ENCODE data around the gene SP110.
"Not testable (repeated sequence)": the region's sequence is repeated elsewhere in the genome, so short reads cannot be mapped to it uniquely, and the experiment has no call there.

Gene SP110

DNA sequence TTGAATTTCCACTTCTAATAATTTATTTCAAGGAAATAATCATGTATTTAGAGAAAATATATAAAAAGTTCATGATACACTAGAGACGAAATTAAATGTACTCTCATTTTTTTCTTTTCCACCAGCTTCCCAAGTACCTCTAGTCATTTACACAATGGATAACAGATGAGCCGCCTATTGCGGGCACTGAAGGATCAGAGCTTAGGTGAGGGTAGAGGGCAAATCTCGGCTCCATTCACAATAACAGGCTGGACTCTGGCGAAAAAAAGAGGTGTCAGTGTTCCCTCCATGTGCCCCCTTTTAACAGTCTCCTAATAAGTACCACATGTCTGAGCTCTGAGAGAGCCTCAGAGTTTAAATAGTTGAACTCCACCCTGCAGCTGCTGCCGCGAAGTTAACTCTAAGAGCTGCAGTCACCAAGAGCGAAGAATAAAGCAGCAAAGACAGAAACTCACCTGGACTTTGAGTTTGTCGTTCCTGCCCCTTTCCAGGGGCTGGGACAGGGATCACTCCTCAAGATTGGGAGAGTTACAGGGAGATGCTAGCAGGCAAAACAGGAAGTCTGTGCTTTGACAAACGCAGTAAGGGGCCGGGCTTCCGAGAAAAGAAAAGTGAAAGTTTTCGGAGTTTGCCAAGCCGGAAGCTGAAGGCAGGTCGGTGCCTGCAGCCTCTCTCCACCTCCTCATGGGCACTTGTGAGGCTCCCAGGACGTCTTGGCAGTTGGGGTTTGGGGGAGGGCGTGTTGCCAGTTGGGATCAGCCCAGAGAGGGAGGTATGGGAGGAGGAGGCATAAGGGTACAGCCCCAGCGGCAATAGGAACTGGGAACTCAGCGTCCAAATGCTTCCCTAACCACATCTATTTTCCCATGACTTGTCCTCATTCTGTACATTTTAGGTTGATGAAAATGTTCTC lies at the start of gene SP110:
SP110 (minus strand) TSS at position 566 of the 913 bp plus-strand sequence. CDS start 3,057 bp downstream, outside the sequence.
- DNase-seq (ENCODE audit: extremely low read depth, insufficient read length) = peak; percentile 73
- Histone ChIP-seq H3K27me3 (replicated peaks; ENCODE audit: control insufficient read depth, insufficient read depth, low read length) (no peaks in the 10 kb centered on the region), H3K4me3 (replicated peaks; ENCODE audit: low read depth, low read length) (peak within 1 kb of the TSS; percentile 78), H3K36me3 (ENCODE audit: control insufficient read depth, insufficient read depth, low read length) (peaks cover 6% of the 10 kb centered on the region)
- TF ChIP-seq, protein P1, sequence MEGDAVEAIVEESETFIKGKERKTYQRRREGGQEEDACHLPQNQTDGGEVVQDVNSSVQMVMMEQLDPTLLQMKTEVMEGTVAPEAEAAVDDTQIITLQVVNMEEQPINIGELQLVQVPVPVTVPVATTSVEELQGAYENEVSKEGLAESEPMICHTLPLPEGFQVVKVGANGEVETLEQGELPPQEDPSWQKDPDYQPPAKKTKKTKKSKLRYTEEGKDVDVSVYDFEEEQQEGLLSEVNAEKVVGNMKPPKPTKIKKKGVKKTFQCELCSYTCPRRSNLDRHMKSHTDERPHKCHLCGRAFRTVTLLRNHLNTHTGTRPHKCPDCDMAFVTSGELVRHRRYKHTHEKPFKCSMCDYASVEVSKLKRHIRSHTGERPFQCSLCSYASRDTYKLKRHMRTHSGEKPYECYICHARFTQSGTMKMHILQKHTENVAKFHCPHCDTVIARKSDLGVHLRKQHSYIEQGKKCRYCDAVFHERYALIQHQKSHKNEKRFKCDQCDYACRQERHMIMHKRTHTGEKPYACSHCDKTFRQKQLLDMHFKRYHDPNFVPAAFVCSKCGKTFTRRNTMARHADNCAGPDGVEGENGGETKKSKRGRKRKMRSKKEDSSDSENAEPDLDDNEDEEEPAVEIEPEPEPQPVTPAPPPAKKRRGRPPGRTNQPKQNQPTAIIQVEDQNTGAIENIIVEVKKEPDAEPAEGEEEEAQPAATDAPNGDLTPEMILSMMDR (IDR thresholded peaks at IDR 0.05; ENCODE audit: insufficient read depth, low read length, poor library complexity, severe bottlenecking) = no peak

DNA sequence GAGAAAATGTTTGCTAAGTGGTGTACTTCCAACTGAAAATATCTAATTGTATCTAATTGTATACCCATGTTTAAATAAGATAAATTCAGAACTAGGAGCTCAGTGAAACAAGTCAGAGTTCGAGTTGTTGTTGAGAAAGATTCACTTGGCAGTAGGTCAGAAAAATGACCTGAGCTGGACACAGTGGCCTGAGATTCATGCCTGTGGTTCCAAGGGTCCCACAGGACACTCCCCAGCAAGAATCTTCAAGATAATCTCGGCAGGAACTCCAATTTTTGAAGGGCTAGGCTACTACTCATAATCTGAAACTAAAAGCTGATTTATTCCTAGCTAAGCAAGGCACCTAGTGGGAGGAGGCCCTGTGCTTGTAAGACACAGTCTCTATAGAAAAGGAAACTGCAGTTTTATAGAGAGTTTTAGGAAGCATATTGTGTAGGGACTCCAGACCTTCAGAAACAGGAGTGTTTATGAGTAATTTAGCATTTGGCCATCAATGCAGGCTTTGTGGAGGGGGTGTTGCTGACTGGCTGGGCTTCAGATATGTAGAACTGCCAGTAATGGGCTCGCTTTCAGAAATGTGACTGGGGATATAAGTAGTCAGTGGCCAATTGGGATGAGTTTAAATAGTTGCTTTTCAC lies 48.9 kb upstream of the SP110 start:
- Histone ChIP-seq H3K36me3 (ENCODE audit: control insufficient read depth, insufficient read depth, low read length) (peaks cover 3% of the 10 kb centered on the region), H3K27me3 (replicated peaks; ENCODE audit: control insufficient read depth, insufficient read depth, low read length) (no peaks in the 10 kb centered on the region), H3K4me3 (replicated peaks; ENCODE audit: low read depth, low read length) (no peak overlapping the region)
- DNase-seq (ENCODE audit: extremely low read depth, insufficient read length) = peak; percentile 34
- TF ChIP-seq, protein P1 (IDR thresholded peaks at IDR 0.05; ENCODE audit: insufficient read depth, low read length, poor library complexity, severe bottlenecking) = no peak

DNA sequence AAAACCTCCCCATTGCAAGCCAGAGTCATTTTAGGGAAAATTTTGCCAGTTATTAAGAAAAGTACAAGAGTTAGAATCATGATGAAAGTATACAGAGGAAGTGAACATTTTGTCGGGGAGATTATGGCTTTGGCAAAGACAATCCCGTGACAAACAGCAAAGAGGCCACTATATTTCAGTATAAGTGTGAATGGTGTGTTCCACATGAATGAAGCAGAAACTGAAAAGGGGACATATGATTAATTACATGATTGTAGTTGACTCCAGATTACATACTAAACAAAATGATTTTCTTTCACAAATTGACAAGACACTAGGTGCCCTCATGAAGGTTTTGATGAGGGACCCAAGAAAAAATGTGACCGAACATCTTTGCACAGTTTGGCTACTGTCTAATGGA lies 47.8 kb upstream of the SP110 start:
- peaks cover 3% of the 10 kb centered on the region for H3K36me3 ChIP-seq (ENCODE audit: control insufficient read depth, insufficient read depth, low read length)
- peak; percentile 80 for DNase-seq (ENCODE audit: extremely low read depth, insufficient read length)
- TF ChIP-seq, protein P1 (IDR thresholded peaks at IDR 0.05; ENCODE audit: insufficient read depth, low read length, poor library complexity, severe bottlenecking) = no peak
- no peaks in the 10 kb centered on the region for H3K27me3 ChIP-seq (replicated peaks; ENCODE audit: control insufficient read depth, insufficient read depth, low read length)
- H3K4me3 ChIP-seq (replicated peaks; ENCODE audit: low read depth, low read length) = no peak overlapping the region

DNA sequence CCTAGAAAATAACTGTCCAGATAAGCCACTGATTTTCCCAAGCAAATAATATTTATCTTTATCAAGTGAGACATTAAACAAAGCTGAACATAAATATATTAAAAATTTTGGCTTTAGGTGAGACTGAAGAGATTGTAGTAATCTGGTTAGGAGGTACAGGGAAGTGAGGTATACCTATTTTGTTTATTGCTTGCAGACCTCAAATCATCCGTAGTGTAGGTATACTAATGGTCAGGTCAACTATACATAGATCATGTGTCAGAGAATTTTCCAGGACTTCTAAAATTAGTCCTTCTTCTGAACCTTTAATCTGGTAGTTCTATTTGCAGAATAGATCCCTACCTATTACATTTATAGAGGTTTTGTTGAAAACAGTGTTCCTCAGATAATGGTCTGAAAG lies 47.3 kb upstream of the SP110 start:
- Histone ChIP-seq H3K4me3 (replicated peaks; ENCODE audit: low read depth, low read length) (no peak overlapping the region), H3K27me3 (replicated peaks; ENCODE audit: control insufficient read depth, insufficient read depth, low read length) (no peaks in the 10 kb centered on the region), H3K36me3 (ENCODE audit: control insufficient read depth, insufficient read depth, low read length) (peaks cover 3% of the 10 kb centered on the region)
- no peak for DNase-seq (ENCODE audit: extremely low read depth, insufficient read length)
- TF ChIP-seq, protein P1 (IDR thresholded peaks at IDR 0.05; ENCODE audit: insufficient read depth, low read length, poor library complexity, severe bottlenecking) = no peak

DNA sequence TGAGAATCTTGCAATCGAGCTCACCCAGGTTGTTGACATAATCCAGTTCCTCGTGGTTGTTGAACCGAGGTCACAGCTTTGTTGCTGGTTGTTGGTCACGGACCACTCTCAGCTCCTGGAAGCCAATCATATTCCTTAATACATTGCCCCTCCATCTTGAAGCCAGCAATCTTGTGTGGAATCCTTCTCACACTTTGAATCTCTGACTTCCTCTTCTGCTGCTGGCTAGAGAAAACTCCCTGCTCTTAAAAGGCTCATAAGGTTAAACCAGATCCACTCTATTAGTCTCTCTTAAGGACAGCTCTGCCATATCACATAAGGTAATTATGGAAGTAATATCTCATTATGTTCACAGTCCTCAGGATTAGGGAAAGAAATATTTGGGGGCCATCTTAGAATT lies 46.9 kb upstream of the SP110 start:
- H3K4me3 ChIP-seq (replicated peaks; ENCODE audit: low read depth, low read length) = no peak overlapping the region
- DNase-seq (ENCODE audit: extremely low read depth, insufficient read length) = no peak
- H3K27me3 ChIP-seq (replicated peaks; ENCODE audit: control insufficient read depth, insufficient read depth, low read length) = no peaks in the 10 kb centered on the region
- peaks cover 3% of the 10 kb centered on the region for H3K36me3 ChIP-seq (ENCODE audit: control insufficient read depth, insufficient read depth, low read length)
- TF ChIP-seq, protein P1 (IDR thresholded peaks at IDR 0.05; ENCODE audit: insufficient read depth, low read length, poor library complexity, severe bottlenecking) = no peak

DNA sequence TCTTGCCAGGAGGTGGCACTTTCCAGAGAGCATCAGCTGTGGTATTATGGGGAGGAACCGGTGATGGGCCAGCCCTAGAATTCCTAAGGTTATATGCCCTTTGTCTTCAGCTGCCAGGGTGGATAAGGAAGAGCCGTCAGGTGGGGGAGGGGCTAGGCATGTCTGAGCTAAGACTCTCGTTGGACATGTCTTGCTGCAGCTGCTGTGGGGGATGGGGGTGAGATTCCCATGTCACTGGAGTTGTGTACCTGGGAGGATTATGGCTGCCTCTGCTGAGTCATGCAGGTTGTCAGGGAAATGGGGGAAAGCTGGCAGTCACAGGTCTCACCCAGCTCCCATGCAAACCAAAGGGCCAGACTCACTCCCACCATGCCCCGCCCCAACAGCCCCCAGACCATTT lies 45.2 kb upstream of the SP110 start:
- H3K4me3 ChIP-seq (replicated peaks; ENCODE audit: low read depth, low read length); H3K36me3 ChIP-seq (ENCODE audit: control insufficient read depth, insufficient read depth, low read length); H3K27me3 ChIP-seq (replicated peaks; ENCODE audit: control insufficient read depth, insufficient read depth, low read length); DNase-seq (ENCODE audit: extremely low read depth, insufficient read length): not testable (repeated sequence)
